ENCODE results near the gene DRD4. TPM values are rescaled to one million over a fixed set of nuclear protein-coding genes. Genes with fewer than 3 reads are reported as not detected.
"Not testable (repeated sequence)": the region's sequence is repeated elsewhere in the genome, so short reads cannot be mapped to it uniquely, and the experiment has no call there.

Gene DRD4
- total RNA-seq, 1 donor from 2014 or later = 0.97 TPM

GRCh38 chr11:687751-688150 lies 50.7 kb downstream of the DRD4 start:
- Histone ChIP-seq H3F3A (ENCODE audit: low read depth) (no peaks in the 10 kb centered on the region), H3K4me3 (no peak overlapping the region), H3K9ac (no peak overlapping the region), H3K27ac (no peak overlapping the region), H3K9me3 (ENCODE audit: low read depth) (no peaks in the 10 kb centered on the region), H3K79me2 (ENCODE audit: low read depth) (peaks cover 32% of the 10 kb centered on the region), H4K20me1 (ENCODE audit: low read depth) (peaks cover 18% of the 10 kb centered on the region), H3K4me1 (no peaks in the 10 kb centered on the region), H3K36me3 (peaks cover 6% of the 10 kb centered on the region), H2AFZ (replicated peaks) (no peak overlapping the region), H3K4me2 (no peak overlapping the region), H3K27me3 (no peaks in the 10 kb centered on the region)
- Mint-ChIP-seq H3K27me3 (ENCODE audit: insufficient read depth, low read depth) (peaks cover 6% of the 10 kb centered on the region), H3K27ac (no peak overlapping the region), H3K36me3 (peaks cover 36% of the 10 kb centered on the region), H3K9me3 (no peaks in the 10 kb centered on the region), H3K4me1 (peaks cover 11% of the 10 kb centered on the region), H3K4me3 (no peak overlapping the region)
- no peak for DNase-seq (ENCODE audit: low spot score)
- TF ChIP-seq CTCF (IDR thresholded peaks at IDR 0.05) (no peak), EZH2 (IDR thresholded peaks at IDR 0.05) (no peak), EZH2phosphoT487 (IDR thresholded peaks at IDR 0.05) (no peak)

GRCh38 chr11:688681-689080 lies 51.6 kb downstream of the DRD4 start:
- no peak overlapping the region for H3K4me3 ChIP-seq
- peaks cover 28% of the 10 kb centered on the region for H3K36me3 Mint-ChIP-seq

GRCh38 chr11:689625-690024 lies 52.6 kb downstream of the DRD4 start:
- H3K4me2 ChIP-seq = no peak overlapping the region
- no peaks in the 10 kb centered on the region for H3F3A ChIP-seq (ENCODE audit: low read depth)
- H3K36me3 ChIP-seq = no peaks in the 10 kb centered on the region
- H4K20me1 ChIP-seq (ENCODE audit: low read depth) = peaks cover 30% of the 10 kb centered on the region
- peaks cover 50% of the 10 kb centered on the region for H3K79me2 ChIP-seq (ENCODE audit: low read depth)
- TF ChIP-seq EZH2 (IDR thresholded peaks at IDR 0.05) (no peak), CTCF (IDR thresholded peaks at IDR 0.05) (no peak), EZH2phosphoT487 (IDR thresholded peaks at IDR 0.05) (no peak)
- H2AFZ ChIP-seq (replicated peaks) = no peak overlapping the region
- Mint-ChIP-seq H3K9me3 (peaks cover 2% of the 10 kb centered on the region), H3K4me3 (no peak overlapping the region), H3K4me1 (peaks cover 19% of the 10 kb centered on the region), H3K27ac (no peak overlapping the region), H3K36me3 (peaks cover 22% of the 10 kb centered on the region), H3K27me3 (ENCODE audit: insufficient read depth, low read depth) (peaks cover 6% of the 10 kb centered on the region)
- no peak overlapping the region for H3K27ac ChIP-seq
- peaks cover 15% of the 10 kb centered on the region for H3K4me1 ChIP-seq
- no peak overlapping the region for H3K4me3 ChIP-seq
- no peak overlapping the region for H3K9ac ChIP-seq
- DNase-seq (ENCODE audit: low spot score) = no peak
- H3K9me3 ChIP-seq (ENCODE audit: low read depth) = no peaks in the 10 kb centered on the region
- no peaks in the 10 kb centered on the region for H3K27me3 ChIP-seq

More at GRCh38 chr11:688681-689080, 51.6 kb downstream of the DRD4 start:
- Histone ChIP-seq H3K4me2 (no peak overlapping the region), H3K9ac (no peak overlapping the region), H3K79me2 (ENCODE audit: low read depth) (peaks cover 41% of the 10 kb centered on the region), H3K36me3 (peaks cover 3% of the 10 kb centered on the region), H3K9me3 (ENCODE audit: low read depth) (no peaks in the 10 kb centered on the region), H3K4me1 (peaks cover 9% of the 10 kb centered on the region), H2AFZ (replicated peaks) (no peak overlapping the region), H3K27me3 (no peaks in the 10 kb centered on the region), H4K20me1 (ENCODE audit: low read depth) (peaks cover 26% of the 10 kb centered on the region), H3F3A (ENCODE audit: low read depth) (no peaks in the 10 kb centered on the region), H3K27ac (no peak overlapping the region)
- no peak for DNase-seq (ENCODE audit: low spot score)
- H3K9me3 Mint-ChIP-seq = peaks cover 2% of the 10 kb centered on the region
- peaks cover 19% of the 10 kb centered on the region for H3K4me1 Mint-ChIP-seq
- H3K27ac Mint-ChIP-seq = no peak overlapping the region
- H3K4me3 Mint-ChIP-seq = no peak overlapping the region
- no peak for TF ChIP-seq CTCF (IDR thresholded peaks at IDR 0.05)
- TF ChIP-seq EZH2phosphoT487 (IDR thresholded peaks at IDR 0.05) = no peak
- TF ChIP-seq EZH2 (IDR thresholded peaks at IDR 0.05) = no peak
- peaks cover 6% of the 10 kb centered on the region for H3K27me3 Mint-ChIP-seq (ENCODE audit: insufficient read depth, low read depth)

GRCh38 chr11:690244-690643 lies 53.2 kb downstream of the DRD4 start:
- not testable (repeated sequence) for H3K4me3 Mint-ChIP-seq; H3F3A ChIP-seq (ENCODE audit: low read depth); H3K27me3 ChIP-seq; H3K9me3 ChIP-seq (ENCODE audit: low read depth); H3K9me3 Mint-ChIP-seq; H3K4me2 ChIP-seq; H2AFZ ChIP-seq (replicated peaks); H3K9ac ChIP-seq; H3K27me3 Mint-ChIP-seq (ENCODE audit: insufficient read depth, low read depth); DNase-seq (ENCODE audit: low spot score); H3K4me3 ChIP-seq; H3K27ac Mint-ChIP-seq; H3K36me3 ChIP-seq; H3K27ac ChIP-seq
- Mint-ChIP-seq H3K36me3 (peaks cover 22% of the 10 kb centered on the region), H3K4me1 (peaks cover 19% of the 10 kb centered on the region)
- peaks cover 51% of the 10 kb centered on the region for H3K79me2 ChIP-seq (ENCODE audit: low read depth)
- H3K4me1 ChIP-seq = peaks cover 15% of the 10 kb centered on the region
- H4K20me1 ChIP-seq (ENCODE audit: low read depth) = peaks cover 30% of the 10 kb centered on the region

Other genes with a start within 250 kb of the DRD4 start
- 6.5 and 8.5 TPM in 2 replicates for gene PKP3, start 243.1 kb upstream of the DRD4 start, total RNA-seq (ENCODE audit: low replicate concordance)
- gene SIGIRR, start 222.3 kb upstream of the DRD4 start, total RNA-seq (ENCODE audit: low replicate concordance) = 5.4 and 8.4 TPM in 2 replicates
- 1.3 and 4.7 TPM in 2 replicates for gene ANO9, start 195.3 kb upstream of the DRD4 start, total RNA-seq (ENCODE audit: low replicate concordance)
- gene PTDSS2, start 187.0 kb upstream of the DRD4 start, total RNA-seq (ENCODE audit: low replicate concordance) = 24.7 and 44.2 TPM in 2 replicates
- gene RNH1, start 130.0 kb upstream of the DRD4 start, total RNA-seq (ENCODE audit: low replicate concordance) = 10.5 and 44.8 TPM in 2 replicates
- 21.2 and 32.3 TPM in 2 replicates for gene HRAS, start 101.7 kb upstream of the DRD4 start, total RNA-seq (ENCODE audit: low replicate concordance)
- 0.45 and 1.4 TPM in 2 replicates for gene LRRC56, start 99.7 kb upstream of the DRD4 start, total RNA-seq (ENCODE audit: low replicate concordance)
- 1.1 and 2.5 TPM in 2 replicates for gene LMNTD2, start 76.5 kb upstream of the DRD4 start, total RNA-seq (ENCODE audit: low replicate concordance)
- gene RASSF7, start 76.3 kb upstream of the DRD4 start, total RNA-seq (ENCODE audit: low replicate concordance) = 12.8 and 48.3 TPM in 2 replicates
- 9.8 and 43.6 TPM in 2 replicates for gene PHRF1, start 60.8 kb upstream of the DRD4 start, total RNA-seq (ENCODE audit: low replicate concordance)
- 4.3 and 18.4 TPM in 2 replicates for gene IRF7, start 21.3 kb upstream of the DRD4 start, total RNA-seq (ENCODE audit: low replicate concordance)
- gene CDHR5, start 12.3 kb upstream of the DRD4 start, total RNA-seq (ENCODE audit: low replicate concordance) = not detected in 2 replicates
- gene SCT, start 10.1 kb upstream of the DRD4 start, total RNA-seq (ENCODE audit: low replicate concordance) = not detected in 2 replicates
- 38.4 and 66.4 TPM in 2 replicates for gene DEAF1, start 58.0 kb downstream of the DRD4 start, total RNA-seq (ENCODE audit: low replicate concordance)
- gene TMEM80, start 58.5 kb downstream of the DRD4 start, total RNA-seq (ENCODE audit: low replicate concordance) = 38.7 and 42.7 TPM in 2 replicates
- 3.3 and 11.0 TPM in 2 replicates for gene EPS8L2, start 69.0 kb downstream of the DRD4 start, total RNA-seq (ENCODE audit: low replicate concordance)
- 101 and 114 TPM in 2 replicates for gene TALDO1, start 110.2 kb downstream of the DRD4 start, total RNA-seq (ENCODE audit: low replicate concordance)
- gene GATD1, start 140.2 kb downstream of the DRD4 start, total RNA-seq (ENCODE audit: low replicate concordance) = 24.1 and 52.9 TPM in 2 replicates
- gene CEND1, start 152.8 kb downstream of the DRD4 start, total RNA-seq (ENCODE audit: low replicate concordance) = 0.94 and 1.9 TPM in 2 replicates
- 11.0 and 38.4 TPM in 2 replicates for gene SLC25A22, start 161.0 kb downstream of the DRD4 start, total RNA-seq (ENCODE audit: low replicate concordance)
- 4.8 and 34.6 TPM in 2 replicates for gene PIDD1, start 168.0 kb downstream of the DRD4 start, total RNA-seq (ENCODE audit: low replicate concordance)
- 418 and 629 TPM in 2 replicates for gene RPLP2, start 172.7 kb downstream of the DRD4 start, total RNA-seq (ENCODE audit: low replicate concordance)
- 2.6 and 20.9 TPM in 2 replicates for gene PNPLA2, start 181.6 kb downstream of the DRD4 start, total RNA-seq (ENCODE audit: low replicate concordance)
- 3.9 and 11.6 TPM in 2 replicates for gene CRACR2B, start 190.7 kb downstream of the DRD4 start, total RNA-seq (ENCODE audit: low replicate concordance)
- gene CD151, start 195.7 kb downstream of the DRD4 start, total RNA-seq (ENCODE audit: low replicate concordance) = 37.4 and 82.2 TPM in 2 replicates
- gene POLR2L, start 205.3 kb downstream of the DRD4 start, total RNA-seq (ENCODE audit: low replicate concordance) = 12.9 and 27.5 TPM in 2 replicates
- gene TSPAN4, start 205.6 kb downstream of the DRD4 start, total RNA-seq (ENCODE audit: low replicate concordance) = 19.6 and 58.2 TPM in 2 replicates